Stimulated activated CD8-positive, alpha-beta memory T cell treated with anti-CD3 and anti-CD28 coated beads, Interleukin-15, amount 100 ng/mL, for 24 hours (primary cell): Measurements from ENCODE around the gene YJU2.
"Not testable (repeated sequence)": the region's sequence is repeated elsewhere in the genome, so short reads cannot be mapped to it uniquely, and the experiment has no call there.

ENCODE experiments used
- DNase-seq: peaks from one replicate; pipeline ENCODE4 v3.0.0-alpha.2; 2020; ENCODE audit warnings: low read depth

YJU2 gene

DNA sequence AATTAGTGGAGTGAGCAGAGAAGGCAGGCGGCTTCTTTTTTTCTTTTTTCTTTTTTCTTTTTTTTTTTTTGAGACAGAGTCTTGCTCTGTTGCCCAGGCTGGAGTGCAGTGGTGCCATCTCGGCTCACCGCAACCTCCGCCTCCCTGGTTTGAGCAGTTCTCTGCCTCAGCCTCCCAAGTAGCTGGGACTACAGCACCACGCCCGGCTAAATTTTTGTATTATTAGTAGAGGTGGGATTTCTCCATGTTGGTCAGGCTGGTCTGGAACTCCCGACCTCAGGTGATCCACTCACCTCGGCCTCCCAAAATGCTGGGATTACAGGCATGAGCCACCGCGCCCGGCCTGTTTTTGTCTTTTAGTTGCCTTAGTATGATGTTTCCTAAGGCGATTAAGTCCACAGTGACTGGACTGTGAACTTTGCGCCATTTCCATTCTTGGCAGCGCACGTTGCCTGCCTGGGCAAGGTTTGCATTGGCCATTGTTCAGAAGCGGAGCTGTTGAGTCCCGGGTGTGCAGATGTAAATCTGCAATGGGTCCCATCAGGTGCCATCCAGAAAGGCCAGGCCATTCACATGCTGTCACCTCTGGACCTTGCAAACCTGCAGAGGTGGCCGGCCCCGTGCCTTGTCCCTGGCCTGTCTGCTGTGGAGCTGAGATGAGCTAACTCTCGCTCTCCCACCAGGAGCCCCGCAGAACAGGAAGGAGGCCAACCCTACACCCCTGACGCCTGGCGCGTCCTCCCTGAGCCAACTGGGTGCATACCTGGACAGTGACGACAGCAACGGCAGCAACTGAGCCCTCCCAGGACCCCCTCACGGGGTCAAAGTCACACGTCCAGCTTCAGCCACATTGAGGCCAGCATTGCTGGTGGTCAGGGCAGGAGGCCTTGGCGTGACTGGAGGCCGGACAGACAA is 21.3 kb downstream of the YJU2 start:
- DNase-seq, result no peak

DNA sequence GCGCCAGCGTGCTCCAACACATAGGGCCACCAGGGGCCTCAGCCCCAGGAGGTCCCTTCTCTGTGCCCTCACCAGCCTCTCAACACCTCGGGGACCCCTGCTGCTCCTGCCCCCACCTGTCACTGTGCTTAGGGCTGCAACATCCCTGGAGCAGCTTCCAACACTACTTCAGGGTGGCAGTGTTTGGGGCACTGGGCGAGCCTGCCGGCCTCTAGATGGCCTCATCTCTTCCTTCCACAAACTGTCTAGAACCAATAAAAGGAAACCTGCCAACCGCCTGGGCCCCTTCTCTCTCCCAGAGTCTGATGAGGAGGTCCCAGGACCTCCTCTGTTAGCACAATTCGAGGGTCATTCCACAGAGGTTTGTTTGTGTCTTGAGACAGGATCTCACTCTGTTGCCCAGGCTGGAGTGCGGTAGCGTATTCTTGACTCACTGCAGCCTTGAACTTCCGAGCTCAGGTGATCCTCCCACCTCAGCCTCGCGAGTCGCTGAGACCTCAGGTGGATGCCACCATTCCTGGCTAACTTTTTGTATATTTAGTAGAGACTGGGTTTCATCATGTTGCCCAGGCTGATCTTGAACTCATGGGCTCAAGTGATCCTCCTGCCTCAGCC is 22.0 kb downstream of the YJU2 start:
- DNase-seq, result no peak

DNA sequence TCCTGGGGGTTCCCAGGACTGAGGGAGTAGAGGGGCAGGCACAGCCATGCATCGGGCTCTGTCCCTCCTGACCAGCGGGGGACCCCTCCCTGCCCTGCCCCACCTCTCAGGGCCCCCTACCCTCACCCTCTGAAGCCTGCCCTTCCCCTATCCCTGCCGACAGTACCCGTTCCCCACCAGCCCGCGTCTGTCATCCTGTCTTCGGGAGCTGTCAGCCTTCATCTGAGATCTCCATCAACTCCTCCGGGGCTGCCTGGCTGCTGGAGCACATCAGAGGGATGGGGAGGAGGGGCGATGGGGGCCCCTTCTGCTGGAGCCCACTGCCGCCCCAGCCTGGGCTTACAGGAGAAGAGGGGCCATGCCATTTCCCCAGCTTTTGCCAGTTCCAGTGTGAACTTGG is 26.0 kb downstream of the YJU2 start:
- no peak for DNase-seq

DNA sequence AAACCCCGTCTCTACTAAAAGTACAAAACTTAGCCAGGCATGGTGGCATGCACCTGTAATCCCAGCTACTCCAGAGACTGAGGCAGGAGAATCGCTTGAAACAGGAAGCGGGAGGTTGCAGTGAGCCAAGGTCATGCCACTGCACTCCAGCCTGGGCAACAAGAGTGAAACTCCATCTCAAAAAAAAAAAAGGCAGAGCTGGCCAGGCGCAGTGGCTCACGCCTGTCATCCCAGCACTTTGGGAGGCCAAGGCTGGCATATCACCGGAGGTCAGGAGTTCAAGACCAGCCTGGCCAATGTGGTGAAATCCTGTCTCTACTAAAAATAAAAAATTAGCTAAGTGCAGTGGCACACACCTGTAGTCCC is 27.4 kb downstream of the YJU2 start:
- DNase-seq, result not testable (repeated sequence)

DNA sequence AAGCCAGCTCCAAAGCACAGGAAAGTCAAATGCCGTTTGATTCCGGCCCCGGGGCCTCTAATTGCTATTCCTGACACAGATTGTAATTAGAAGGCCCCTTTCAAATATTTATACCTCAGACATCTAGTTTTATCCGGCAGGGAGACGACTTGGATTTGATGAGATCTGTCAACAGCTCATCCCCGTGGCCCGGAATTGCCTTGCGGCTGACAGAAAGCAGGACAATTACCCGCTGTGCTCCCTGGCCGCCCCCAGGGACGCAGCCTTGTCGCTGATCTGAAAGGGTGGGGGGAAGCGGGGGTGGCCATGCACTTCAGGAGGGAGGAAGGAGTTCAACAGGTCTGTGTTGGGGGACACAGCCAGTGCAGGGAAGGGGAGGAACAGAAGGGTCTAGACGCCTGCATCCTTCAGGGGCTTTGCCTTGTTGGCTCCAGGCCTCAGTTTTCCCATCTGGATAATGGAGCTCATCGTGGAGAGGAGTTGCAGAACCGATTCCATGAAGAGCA is 30.4 kb downstream of the YJU2 start:
- no peak for DNase-seq

DNA sequence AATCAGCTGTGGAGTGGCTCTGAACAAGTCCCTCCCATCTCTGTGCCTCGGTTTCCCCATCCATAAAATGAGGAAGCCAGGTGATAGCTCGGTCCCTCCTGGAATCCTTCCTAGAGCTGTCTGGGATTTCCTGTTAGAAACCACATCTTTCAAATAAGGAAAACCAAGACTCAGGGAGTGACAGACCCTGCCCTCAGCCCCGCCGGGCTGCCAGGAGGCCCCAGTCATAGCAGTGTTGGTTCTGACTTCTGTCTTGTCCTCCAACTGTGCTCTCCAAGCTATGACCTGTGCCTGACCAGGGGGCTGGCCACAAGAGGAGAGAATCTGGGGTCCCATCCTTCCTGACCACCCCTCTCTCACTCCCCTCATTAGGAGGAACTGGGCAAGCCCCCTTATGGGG is 31.1 kb downstream of the YJU2 start:
- DNase-seq, result no peak

DNA sequence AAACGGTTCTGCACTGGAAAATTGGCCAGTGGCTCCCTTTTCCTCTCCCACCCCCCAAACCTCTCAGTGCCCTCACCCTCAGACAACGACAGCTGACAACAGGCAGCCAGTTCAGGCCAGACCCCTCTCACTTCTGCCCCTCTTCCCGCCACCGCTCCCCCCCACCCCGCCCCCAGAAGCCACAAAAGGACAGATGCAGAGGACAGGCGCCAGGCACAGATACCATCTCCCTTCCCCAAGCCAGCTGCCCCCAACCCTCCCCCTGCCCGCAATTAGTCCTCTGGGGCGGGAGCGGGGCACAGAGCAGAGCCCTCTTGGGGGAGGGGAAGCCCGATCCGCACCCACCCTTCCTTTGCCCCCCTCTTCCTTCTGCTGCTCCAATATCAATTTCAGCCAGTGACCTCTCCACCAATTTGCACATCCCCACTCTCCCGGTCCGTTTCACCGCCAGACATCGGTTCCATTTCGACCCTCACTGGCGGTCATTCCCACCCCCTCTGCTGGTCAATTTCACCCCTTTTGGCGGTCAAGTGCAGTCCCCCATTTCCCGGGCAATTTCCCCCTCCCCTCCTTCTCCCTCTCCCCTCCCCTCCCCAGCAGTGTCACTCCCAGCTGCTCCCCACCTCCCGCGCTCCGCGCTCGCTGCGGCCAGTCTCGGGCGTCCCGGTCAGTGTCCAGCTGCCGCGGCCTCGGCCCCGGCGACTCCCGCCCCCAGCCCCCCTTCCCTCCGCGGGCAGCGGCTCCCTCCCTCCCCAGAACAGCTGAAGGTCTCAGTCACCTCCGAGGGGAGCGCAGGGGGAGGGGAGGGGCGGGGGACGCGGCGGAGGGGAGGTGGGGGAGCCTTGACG is 31.8 kb downstream of the YJU2 start, which contains the start of gene SHD:
Gene SHD, plus strand, starts transcription at position 848 of the 848 bp plus-strand sequence. CDS start 798 bp downstream, outside the sequence.
- no peak for DNase-seq

DNA sequence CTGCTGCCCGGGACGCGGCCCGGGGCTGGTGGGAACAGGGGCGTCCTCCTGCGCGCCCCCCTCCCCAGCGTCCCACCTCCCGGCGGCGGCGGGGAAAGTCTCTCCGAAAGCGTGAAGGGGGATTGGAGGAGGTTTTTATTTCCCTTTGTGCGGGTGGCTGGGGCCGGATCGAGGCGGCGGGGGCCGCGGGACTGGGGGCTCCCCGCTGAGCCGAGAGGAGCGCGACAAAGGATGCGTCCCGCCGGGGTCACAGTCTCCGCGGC is 32.3 kb downstream of the YJU2 start:
- no peak for DNase-seq

DNA sequence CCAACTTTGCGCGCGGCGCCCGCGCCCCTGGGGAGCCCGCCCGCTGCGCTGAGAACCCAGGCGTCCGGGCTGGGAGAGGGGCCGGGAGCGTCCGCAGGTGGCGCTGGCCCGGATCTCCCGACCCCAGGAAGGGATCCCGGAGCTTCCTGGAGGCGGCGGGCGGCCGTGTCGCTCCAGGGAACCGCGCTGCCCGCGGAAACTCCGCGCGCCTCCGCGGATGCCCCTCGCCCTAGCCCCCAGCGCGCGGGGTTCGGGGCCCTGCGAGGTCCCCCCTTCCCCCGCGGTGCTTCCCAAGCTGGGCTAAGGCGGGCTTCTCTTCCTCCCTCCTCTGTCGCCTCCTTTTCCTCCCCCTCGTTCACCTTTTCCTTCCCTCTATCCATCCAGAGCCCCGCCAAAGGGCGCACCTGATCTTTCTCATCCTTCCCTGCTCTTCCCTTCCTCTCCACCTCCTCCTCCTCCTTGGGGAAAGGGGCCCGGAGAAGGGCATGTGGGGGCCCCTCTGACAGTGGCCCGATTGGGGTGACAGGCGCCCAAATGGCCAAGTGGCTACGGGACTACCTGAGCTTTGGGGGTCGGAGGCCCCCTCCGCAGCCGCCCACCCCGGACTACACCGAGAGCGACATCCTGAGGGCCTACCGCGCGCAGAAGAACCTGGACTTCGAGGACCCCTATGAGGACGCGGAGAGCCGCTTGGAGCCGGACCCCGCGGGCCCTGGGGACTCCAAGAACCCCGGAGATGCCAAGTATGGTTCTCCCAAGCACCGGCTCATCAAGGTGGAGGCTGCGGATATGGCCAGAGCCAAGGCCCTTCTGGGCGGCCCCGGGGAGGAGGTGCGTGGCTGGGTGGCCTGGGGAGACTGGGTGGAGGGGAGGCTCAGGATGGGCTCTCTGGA is 32.9 kb downstream of the YJU2 start:
- no peak for DNase-seq

DNA sequence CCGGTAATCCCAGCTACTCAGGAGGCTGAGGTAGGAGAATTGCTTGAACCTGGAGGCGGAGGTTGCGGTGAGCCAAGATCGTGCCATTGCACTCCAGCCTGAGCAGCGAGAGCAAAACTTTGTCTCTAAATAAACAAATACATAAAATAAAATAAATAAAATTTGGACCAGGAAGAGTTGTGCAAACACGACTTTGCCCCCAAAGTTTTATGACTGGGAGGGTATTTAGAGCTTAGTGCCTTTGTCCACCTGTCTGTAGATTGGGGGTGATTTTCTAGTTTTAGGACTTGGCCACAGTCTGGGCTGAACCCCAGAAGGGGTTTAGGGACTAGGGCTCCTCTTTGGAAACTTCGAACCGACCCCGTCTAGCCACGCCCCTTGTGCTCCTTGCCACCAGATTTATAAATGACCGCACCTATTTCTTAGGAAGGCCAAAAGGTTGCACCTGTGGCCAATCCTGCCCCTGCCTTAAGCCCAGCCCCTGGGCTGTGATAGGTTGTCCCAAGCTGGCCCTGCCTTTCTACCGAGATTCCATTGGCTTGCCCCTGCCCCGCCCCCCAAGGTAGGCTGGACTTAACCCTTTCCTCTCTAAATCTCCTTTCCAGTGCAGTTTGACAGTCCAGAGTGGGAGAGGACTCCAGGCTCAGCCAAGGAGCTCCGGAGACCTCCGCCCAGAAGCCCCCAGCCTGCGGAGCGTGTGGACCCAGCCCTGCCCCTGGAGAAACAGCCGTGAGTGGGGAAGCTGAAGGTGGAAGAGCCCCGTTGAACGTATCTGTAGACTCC is 37.5 kb downstream of the YJU2 start:
- DNase-seq, result no peak

DNA sequence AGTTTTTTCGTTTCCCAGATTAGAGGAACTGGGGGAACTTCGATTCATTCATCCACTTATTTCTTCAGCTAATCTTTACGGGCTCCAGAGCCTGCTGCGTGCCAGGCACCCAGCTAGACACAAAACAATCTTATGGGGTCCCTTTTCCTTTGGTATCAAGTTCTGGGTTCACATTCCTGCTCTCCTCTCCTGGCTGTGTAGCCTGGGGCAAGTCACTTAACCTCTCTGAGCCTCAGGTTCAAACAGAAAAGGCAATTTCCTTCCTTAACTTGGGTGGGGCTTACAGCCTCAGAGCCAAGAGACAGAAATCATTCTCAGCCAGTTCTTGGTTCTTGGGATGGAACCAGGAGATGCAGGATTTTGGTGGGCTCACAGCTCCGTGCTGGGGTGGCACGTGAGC is 38.1 kb downstream of the YJU2 start:
- no peak for DNase-seq

DNA sequence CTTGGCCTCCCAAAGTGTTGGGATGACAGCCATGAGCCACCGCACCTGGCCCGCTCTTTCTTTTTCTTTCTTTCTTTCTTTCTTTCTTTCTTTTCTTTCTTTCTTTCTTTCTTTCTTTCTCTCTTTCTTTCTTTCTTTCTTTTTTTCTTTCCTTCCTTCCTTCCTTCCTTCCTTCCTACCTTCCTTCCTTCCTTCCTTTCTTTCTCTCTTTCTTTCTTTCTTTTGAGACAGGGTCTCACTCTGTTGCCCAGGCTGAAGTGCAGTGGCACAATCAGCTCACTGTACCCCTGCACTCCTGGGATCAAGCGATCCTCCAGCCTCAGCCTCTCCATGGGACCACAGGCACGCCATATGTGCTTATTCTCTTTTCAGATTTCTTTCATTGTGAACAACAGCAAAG is 39.3 kb downstream of the YJU2 start:
- not testable (repeated sequence) for DNase-seq

DNA sequence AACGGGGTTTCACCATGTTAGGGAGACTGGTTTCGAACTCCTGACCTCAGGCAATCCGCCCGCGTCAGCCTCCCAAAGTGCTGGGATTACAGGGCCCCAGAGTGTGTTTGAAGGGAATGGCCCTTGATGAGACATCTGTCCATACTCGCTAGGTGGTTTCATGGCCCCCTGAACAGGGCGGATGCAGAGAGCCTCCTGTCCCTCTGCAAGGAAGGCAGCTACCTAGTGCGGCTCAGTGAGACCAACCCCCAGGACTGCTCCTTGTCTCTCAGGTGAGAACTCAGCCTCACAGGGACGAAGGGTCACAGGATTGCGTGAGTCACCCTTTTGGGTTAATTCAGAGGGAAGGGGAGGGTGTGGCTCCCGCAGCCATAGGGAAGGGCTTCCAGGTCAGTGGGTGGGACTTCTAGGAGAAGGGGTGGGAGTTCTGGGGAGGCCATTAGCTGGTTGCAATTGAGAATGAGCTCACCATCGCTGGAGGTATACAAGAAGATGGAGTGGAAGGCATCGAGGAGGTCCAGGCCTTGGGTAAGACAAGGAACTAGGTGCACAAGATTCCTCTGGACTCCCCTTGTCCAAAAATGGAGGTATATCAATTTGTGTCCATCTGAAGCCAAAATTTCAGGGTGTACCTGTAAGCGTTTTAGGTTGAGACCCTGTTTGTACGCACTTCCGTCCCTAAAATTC is 41.4 kb downstream of the YJU2 start:
- DNase-seq, result no peak

DNA sequence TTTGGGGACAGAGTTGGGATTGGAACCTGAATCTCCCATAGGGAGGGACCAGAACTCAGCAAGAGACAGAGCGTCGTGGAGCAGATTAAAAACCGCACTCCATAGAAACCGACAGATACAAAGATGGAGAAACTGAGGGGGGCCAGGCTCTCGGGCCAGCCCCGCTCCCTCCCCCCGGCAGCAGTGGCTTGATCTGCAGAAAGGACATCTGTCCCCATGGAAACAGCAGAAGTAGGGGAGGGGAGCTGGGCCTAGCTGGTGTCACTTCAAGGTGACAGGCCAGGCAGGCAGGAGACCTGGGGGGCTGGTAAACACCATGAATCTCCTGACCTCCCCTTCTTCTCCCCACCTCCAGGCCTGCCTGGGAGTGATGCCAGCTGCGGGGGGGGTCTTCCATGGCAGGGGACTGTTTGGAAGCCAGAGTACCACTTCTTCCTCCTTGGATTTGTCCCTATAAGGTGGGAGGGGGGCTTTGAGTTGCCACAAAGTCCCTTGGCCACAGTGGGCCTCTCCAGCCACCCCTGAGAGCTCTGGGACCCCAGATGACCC is 44.4 kb downstream of the YJU2 start:
- no peak for DNase-seq

DNA sequence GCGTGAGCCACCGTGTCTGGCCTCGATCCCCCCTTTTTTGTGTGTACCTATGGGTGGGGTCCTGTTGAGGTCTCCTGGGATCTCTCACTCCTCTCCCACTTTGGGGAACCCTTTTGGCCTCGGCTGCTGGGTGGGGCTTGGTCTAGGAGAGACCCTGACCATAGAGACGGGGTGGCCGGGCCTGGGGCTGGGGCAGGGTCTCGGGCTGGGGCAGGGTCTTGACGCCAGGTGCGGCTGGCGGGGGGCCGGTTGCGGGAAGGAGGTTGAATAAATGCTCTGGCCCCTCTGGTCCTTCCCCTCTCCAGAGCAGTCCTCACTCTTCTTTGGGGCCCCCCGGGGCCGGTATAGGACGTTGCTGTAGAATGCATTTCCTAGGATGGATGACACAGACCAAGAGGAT is 45.6 kb downstream of the YJU2 start:
- DNase-seq, result no peak

DNA sequence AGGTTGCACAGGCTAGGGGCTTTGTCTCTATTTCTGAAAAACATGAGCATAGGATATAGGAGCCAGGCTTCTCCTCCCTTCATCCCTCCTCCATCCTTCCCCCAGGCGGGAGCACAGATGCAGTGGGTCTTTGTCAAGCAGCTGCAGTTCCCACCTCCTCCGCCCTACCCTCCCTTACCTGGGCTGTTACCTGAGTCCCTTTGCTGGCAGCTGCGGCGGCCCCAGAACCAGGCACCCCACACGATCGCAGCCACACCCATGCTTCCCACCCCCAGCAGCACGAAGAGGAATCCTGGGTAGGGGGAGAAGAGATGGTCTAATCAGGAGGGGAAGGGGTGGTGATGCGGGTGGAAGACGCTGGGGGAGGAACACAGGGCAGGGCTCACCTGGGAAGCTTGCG is 47.5 kb downstream of the YJU2 start:
- DNase-seq, result no peak

DNA sequence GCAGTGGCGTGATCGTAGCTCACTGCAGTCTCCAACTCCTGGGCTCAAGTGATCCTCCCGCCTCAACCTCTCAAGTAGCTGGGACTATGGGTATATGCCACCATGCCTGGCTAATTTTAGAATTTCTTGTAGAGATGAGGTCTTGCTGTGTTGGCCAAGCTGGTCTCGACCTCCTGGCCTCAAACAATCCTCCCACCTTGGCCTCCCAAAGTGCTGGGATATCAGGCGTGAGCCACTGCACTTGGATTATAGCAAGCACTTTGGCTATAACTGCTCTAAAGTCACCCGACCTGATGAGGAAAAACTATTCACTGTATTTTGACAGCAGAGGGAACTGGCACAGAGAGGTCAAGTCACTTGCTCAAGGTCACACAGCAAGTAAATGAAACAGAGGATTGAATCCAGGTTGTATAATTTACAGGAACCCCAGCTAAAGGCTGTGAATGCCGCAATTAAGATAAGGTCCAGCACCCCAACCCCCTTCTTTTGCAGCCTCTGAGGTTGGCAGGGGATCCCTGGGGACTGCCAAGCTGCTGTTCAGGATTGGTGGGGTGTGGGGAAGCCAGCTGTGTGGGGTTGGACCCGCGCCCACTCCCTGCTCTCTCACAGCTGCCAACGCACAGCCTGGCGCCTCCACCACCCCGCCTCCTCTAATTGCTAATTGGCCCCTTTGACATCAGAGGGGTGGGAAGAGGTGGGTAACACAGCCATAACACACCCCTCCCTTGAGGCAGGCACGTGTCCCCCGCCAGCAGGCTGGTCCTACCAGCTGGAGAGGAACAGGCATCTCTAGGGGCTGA is 49.3 kb downstream of the YJU2 start:
- DNase-seq, result no peak

DNA sequence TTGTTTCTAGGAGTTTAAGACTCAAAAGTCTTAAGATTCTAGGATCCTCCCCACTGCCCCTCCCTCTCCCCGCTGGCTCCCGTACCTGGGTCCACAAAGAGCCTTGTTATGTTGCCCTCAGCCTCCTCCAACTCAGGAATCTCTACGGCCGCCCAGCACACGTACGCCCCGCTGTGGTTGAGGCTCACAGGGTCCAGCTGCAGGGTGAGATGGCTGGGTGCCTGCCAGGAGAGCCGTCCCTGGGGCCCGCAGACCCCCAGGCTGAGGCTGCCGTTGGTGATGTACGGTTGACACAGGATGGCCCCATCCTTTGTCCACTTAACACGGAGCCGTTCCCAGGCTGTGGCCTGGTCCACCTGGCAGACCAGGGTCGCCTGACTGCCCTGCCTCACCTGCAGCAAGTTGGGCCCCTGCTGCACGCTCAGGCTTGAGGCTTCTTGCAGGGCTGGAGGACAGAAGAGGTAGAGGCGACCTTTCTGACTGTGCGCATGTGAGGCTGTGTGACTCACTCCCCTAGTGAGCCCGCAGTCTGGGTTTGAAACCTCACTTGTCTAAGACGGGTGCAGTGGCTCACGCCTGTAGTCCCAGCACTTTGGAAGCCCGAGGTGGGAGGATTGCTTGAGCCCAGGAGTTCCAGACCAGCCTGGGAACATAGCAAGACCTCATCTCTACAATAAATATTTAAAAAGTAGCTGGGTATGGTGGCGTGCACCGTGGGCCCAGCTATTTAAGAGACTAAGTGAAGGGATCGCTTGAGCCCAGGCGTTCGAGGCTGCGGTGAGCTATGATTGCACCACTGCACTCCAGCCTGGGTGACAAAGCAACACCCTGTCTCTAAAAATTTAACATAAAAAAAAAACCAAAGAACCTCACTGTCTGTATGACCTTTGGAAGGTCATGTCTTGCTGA is 51.3 kb downstream of the YJU2 start:
- no peak for DNase-seq
